GM19238 (cell line): ENCODE data around the gene CCDC88C.

Experiments
- DNase-seq: peaks from one replicate; pipeline ENCODE4 v3.0.0; 2011; ENCODE audit warnings: low spot score; ENCODE audit not compliant: insufficient read length

Gene CCDC88C

DNA sequence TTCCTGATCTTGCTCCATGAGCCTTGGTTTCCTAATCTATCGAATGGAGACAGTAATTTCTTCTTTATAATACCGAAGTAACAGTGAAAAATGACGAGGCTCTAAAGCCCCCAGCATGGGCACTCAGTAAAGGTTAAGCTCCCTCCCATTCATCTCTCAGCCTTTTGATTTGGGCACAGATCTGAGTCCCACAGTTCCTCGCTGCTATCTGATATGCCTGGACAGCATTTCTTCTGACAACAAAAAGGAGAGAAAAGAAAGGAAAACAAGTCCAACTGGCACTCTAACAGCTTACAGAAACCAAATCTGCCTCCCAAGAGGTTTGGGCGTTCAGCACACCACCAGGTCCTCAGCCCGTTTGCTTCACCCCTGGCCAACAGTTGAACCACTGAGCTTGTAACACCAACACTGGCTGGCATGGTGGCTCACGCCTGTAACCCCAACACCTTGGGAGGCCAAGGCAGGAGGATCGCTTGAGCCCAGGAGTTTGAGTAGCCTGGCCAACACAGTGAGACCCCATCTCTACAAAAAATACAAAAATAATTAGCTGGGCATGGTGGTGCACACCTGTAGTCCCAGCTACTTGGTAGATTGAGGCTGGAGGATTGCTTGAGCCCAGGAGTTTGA is 19.5 kb downstream of the CCDC88C start:
- no peak for DNase-seq

DNA sequence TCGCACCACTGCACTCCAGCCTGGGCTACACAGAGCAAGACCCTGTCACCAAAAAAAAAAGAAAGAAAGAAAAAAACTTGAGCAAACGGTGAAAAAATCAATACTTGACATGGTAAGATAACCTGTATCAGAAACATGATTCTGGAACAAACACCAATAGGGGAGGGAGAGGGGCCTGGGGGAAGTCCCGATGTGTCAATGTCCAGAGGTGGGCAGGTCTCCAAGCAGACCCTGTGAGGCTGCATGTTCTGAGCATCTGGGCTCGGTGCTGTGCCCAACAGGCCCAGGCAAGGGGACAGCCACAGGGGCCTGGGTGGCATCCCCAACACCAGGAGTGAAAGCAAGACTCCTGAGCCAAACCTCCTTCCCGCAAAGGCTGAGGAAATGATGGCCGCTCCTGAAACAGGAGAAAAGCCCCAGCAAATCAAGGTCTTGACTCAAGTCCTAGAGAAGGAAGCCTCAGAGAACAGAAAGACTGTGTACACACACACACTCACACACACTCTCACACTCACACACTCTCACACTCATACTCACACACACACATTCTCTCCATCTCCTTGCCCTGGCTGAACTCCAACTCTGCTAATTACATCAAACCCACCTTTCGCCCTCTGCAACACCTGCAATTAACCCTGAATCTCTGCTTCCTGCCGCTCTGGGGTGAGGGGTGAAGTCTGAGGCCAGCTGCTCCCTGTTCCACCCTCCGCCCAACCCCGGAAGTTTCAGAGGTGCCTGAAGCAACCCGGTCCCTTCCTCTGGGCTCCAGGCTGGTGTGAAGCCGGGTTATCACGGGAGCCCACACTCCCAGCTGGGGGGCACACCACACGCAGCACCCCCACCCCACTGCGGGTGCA is 20.4 kb downstream of the CCDC88C start:
- DNase-seq: peak; percentile 92

- no peak for DNase-seq
These were observed 21.5 kb downstream of the CCDC88C start for GRCh38 chr14:91396013-91396660.

DNA sequence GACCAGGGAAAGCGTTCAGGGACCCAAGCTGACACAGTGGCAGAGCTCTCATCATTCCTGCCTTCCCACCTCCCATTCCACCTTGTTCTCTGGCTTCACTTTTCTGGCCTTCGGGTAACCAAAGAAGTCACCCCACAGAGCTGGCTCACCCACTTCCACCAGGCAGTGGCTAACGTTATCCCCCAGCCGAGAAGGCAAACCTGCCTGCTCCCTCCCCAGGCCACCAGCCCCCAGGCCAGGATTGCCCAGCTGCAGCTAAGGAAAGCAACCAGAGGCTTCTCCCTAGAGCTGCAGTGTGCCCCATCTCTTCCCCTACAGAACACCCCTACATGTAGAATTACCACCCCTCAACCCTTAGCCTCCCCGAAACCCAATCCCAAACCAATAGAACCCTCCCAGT is 22.2 kb downstream of the CCDC88C start:
- DNase-seq: no peak

DNA sequence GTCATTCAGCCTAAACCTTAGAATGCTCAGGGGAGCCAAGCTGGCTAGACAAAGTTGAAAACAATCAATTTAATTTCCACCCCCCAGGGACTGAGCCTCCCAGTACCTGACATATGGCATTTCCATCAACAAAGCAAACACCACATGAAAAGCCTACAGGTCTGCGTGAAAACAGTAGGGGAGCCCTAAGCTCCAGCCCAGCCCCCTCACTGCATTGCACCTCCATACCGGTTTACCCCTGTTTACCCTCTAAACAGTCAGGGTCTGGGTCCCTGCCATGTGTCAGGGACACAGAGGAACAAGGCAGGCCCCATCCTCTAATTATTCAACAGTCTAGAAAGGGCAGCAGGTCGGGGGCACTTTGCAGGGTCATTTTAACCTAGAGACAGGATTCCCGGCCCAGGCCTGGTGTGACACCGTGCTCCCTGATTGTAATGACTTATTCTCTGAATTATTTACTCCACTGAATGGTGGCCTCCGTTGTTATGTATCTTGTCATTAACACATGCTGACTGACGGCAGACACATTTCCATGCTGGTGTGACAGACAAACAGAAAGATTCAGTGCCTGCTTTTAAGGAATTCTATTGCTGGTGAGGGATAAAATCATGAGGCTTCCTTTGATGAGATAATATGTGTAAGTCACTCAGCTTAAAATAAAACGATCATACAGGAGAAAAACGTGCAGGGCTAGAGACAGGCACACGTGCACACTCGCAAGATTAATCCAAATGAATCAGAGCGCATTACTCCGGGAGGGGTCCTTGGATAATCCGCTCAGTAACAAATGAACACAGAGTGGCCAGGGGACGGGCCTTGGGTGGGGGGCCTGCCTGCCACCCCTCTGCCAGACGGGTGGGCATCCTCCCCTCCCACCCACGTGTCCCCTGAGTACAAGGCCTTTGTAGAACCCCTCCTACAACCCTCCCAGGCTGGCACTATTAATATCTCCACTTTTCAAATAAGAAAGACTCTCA is 23.2 kb downstream of the CCDC88C start:
- no peak for DNase-seq

DNA sequence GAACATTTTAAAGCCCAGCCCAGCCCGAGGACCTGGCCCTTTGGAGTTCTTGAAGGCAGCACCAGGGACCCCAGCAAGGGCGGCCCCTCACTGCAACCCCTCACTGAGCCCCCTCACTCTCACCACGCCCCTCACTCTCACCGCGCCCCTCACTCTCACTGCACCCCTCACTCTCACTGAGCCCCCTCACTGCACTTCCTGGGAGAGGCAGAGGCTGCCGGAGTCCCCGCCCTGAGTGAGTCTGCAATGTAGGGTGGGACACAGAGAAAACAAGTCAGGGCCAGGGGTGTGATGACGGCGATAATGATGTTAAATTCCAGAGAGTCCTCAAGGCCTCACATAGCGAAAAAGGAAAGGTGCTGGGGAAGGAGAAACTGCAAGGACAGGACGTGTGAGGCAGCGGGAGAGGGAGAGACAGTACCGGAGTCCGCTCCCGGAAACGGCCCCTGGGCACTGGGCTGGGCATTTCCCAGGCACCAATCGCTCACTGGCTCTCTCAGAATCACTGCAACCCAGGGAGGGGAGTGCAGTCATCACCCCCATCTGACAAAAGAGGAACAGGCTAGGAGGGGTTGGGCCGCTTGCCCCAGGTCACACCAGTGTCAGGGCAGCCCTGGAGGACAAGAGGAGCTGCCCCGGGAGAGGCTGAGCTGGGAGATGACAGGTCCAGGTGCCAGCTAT is 24.9 kb downstream of the CCDC88C start:
- no peak for DNase-seq

- no peak for DNase-seq
These were observed 27.3 kb downstream of the CCDC88C start for GRCh38 chr14:91390165-91390778.

- DNase-seq: no peak
These were observed 28.5 kb downstream of the CCDC88C start for GRCh38 chr14:91389150-91389549.

GRCh38 chr14:91388551-91388975 is 29.1 kb downstream of the CCDC88C start:
- peak; percentile 58 for DNase-seq

- no peak for DNase-seq
These were observed 29.7 kb downstream of the CCDC88C start for GRCh38 chr14:91387951-91388381.

DNA sequence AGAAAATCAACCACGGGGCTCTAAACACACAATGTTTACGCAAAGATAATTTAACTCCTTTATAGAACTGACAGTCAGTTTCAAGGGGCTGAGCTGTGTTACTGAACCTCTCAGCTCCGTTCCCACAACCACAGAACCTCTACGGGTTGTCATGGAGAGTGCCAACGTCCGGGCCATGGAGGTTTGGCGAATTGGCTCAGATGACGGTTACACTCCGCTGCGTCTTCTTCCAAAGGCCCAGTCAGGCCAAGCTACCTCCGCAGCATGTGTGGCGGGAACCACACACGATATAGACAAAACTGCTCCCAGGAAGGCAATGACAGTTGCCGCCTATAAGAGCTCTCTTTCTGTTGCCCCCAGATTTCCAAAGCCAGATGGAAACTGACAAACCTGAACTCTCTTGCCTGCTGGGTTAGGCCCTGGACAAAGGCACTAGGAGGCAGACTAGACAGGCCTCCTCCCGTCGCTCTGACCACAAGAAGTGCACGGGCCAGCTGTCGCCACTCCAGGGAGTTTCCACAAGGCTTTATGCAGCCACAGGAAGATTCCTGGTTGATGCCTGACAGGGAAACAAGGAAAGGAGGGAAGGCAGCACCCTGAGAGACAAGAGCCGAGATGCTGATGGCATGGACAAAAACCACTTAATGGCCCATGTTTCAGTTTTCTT is 30.3 kb downstream of the CCDC88C start:
- no peak for DNase-seq

- no peak for DNase-seq
These were observed 31.9 kb downstream of the CCDC88C start for GRCh38 chr14:91385697-91386096.

- no peak for DNase-seq
These were observed 32.4 kb downstream of the CCDC88C start for GRCh38 chr14:91385224-91385623.

- no peak for DNase-seq
These were observed 34.2 kb downstream of the CCDC88C start for GRCh38 chr14:91383439-91383838.

DNA sequence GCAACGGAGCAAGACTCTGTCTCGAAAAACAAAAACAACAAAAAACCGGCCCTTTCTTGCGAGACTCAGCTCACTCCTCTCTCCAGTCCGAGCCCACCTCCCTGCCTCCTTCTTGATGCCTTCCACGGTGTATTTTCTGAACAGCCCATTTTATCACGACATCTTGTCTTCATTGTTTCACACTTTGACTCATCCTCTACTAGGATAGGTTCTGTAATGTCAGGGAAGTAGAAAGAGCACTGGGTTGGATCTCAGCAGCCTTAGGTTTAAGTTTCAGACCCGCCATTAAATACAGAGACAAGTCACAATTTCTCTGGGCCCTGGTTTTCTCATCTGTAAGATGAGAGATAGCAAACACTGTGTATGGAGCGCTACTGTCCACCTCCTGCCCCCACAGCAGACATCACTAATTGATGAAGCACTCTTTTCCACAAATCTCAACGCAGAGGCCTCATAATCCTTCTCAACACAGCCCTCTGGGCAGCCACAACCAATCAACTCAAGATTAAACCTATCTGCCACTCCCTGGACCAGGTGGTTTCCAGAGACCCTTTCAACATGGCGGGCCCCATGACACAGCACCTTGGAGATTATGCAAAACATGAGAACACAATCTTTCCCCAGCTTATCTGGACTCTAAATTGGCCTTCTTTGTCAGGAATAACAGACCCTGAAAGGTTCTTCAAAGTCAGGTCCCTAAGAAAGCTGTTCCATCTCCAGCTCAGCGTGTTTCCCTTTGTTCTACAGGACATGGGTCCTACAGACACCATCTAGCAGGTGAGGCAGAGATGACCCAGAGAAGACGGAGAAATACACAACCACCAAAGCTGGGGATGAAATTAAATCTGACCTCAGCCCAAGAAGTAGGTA is 35.6 kb downstream of the CCDC88C start:
- DNase-seq: no peak

DNA sequence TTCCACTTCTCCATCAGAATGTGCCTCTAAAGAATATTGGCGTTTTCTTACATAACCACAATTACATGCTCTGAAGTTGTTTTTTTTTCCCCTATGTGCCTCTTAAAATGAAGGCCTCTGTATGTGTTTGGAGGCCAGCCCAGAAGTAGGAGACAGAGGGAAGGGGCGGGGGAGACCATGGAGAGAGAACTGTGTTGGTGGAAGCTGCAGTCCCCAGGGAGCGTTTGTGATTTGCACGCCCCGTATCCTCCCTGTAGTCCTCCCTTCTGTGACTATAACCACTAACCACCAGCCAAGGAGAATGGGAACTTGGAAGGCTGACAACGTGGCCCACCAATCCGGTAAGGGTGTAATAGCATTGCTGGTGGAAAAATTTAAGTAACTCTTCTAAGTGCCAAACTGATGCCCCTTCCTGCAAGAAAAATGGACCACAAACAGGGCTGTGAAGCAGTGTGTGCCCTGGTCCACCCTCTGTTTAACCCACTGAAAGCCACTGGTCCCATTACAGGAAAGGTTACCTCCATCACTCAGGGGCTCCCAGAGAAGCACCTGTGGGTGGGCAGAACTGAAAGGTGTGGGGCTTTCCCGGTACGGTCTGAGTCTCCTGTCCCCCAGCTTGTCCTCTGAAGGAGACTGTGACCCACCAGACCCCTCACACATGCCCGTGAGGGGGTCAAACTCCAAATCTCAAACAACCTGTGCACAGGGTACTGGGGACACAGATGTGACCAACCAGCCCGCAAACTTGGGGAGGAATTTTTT is 36.8 kb downstream of the CCDC88C start:
- DNase-seq: no peak

- DNase-seq: no peak
These were observed 37.5 kb downstream of the CCDC88C start for GRCh38 chr14:91380123-91380522.

DNA sequence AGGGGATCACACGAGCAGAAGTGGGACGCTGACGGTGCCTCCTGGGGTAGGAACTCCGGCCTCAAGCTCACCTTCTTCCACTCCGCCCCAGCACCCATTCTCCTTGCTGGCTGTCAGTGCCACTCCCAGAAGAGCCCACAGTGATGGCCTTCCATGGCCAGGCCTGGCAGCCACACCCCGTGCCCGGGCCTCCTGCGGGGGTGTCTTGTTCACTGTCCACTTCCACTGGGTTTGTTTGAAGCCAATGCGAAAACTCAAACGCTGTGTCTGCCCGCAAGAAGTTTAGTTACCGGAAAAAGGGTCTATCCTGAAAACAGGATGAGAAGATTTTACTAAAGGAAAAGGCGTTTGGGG is 38.1 kb downstream of the CCDC88C start:
- no peak for DNase-seq
